ENCODE results near the gene OR5AU1. TPM values are rescaled to one million over a fixed set of nuclear protein-coding genes. Genes with fewer than 3 reads are reported as not detected.

Gene OR5AU1
- total and polyA plus RNA-seq, 5 donors from 2014 or later = not detected

- Histone ChIP-seq H3K4me1 (ENCODE audit: control insufficient read depth, insufficient read depth, low read length, poor library complexity, severe bottlenecking) (no peaks in the 10 kb centered on the region), H3K4me3 (ENCODE audit: low read depth, low read length) (no peak overlapping the region), H3K9me3 (ENCODE audit: control insufficient read depth in 2 of 2, low read length in 2 of 2) (no peaks in the 10 kb centered on the region), H3K36me3 (ENCODE audit: control insufficient read depth, insufficient read depth, low read length) (no peaks in the 10 kb centered on the region), H3K27ac (ENCODE audit: insufficient read depth, low read length, poor library complexity, severe bottlenecking) (no peak overlapping the region), H3K27me3 (ENCODE audit: control insufficient read depth, insufficient read depth, low read length) (no peaks in the 10 kb centered on the region)
- H3K4me3 Mint-ChIP-seq = no peak overlapping the region
- ATAC-seq (ENCODE audit: low read depth in 2 of 2) (no peak), DNase-seq (no peak)
- H3K36me3 Mint-ChIP-seq = no peaks in the 10 kb centered on the region
- H3K4me1 Mint-ChIP-seq = peaks cover 0 to 6% (median 0%) of the 10 kb centered on the region in 4 donors
- no peaks in the 10 kb centered on the region for H3K9me3 Mint-ChIP-seq
- peaks cover 4% of the 10 kb centered on the region for H3K27me3 Mint-ChIP-seq
- H3K27ac Mint-ChIP-seq = peak overlapping the region in 1 of 3 donors; percentile 23
Measured at GRCh38 chr14:21113369-21113768, 42.5 kb downstream of the OR5AU1 start.

- Mint-ChIP-seq H3K4me3 (no peak overlapping the region), H3K36me3 (no peaks in the 10 kb centered on the region), H3K27ac (no peak overlapping the region), H3K9me3 (no peaks in the 10 kb centered on the region), H3K27me3 (peaks cover 4% of the 10 kb centered on the region), H3K4me1 (peaks cover 0 to 6% (median 0%) of the 10 kb centered on the region in 4 donors)
- Histone ChIP-seq H3K27ac (ENCODE audit: insufficient read depth, low read length, poor library complexity, severe bottlenecking) (no peak overlapping the region), H3K36me3 (ENCODE audit: control insufficient read depth, insufficient read depth, low read length) (no peaks in the 10 kb centered on the region), H3K9me3 (ENCODE audit: control insufficient read depth in 2 of 2, low read length in 2 of 2) (no peaks in the 10 kb centered on the region), H3K4me3 (ENCODE audit: low read depth, low read length) (no peak overlapping the region), H3K27me3 (ENCODE audit: control insufficient read depth, insufficient read depth, low read length) (no peaks in the 10 kb centered on the region), H3K4me1 (ENCODE audit: control insufficient read depth, insufficient read depth, low read length, poor library complexity, severe bottlenecking) (no peaks in the 10 kb centered on the region)
- DNase-seq (no peak), ATAC-seq (ENCODE audit: low read depth in 2 of 2) (no peak)
Measured at GRCh38 chr14:21112255-21112654, 43.6 kb downstream of the OR5AU1 start.

GRCh38 chr14:21109377-21110138 lies 46.3 kb downstream of the OR5AU1 start:
- Histone ChIP-seq H3K9me3 (ENCODE audit: control insufficient read depth in 2 of 2, low read length in 2 of 2) (no peaks in the 10 kb centered on the region), H3K4me3 (ENCODE audit: low read depth, low read length) (no peak overlapping the region), H3K4me1 (ENCODE audit: control insufficient read depth, insufficient read depth, low read length, poor library complexity, severe bottlenecking) (peaks cover 7% of the 10 kb centered on the region), H3K36me3 (ENCODE audit: control insufficient read depth, insufficient read depth, low read length) (no peaks in the 10 kb centered on the region), H3K27me3 (ENCODE audit: control insufficient read depth, insufficient read depth, low read length) (no peaks in the 10 kb centered on the region), H3K27ac (ENCODE audit: insufficient read depth, low read length, poor library complexity, severe bottlenecking) (no peak overlapping the region)
- Mint-ChIP-seq H3K36me3 (no peaks in the 10 kb centered on the region), H3K9me3 (no peaks in the 10 kb centered on the region), H3K27me3 (peaks cover 4% of the 10 kb centered on the region), H3K4me3 (peak overlapping the region in 1 of 4 donors; percentile 15), H3K27ac (no peak overlapping the region), H3K4me1 (peaks cover 6 to 25% (median 9%) of the 10 kb centered on the region in 4 donors)
- ATAC-seq (ENCODE audit: low read depth in 2 of 2) = no peak
- no peak for DNase-seq

- no peak overlapping the region for H3K27ac ChIP-seq (ENCODE audit: insufficient read depth, low read length, poor library complexity, severe bottlenecking)
- no peaks in the 10 kb centered on the region for H3K9me3 ChIP-seq (ENCODE audit: control insufficient read depth in 2 of 2, low read length in 2 of 2)
- no peaks in the 10 kb centered on the region for H3K27me3 ChIP-seq (ENCODE audit: control insufficient read depth, insufficient read depth, low read length)
- no peaks in the 10 kb centered on the region for H3K36me3 ChIP-seq (ENCODE audit: control insufficient read depth, insufficient read depth, low read length)
- no peak for DNase-seq
- no peak overlapping the region for H3K4me3 Mint-ChIP-seq
- peaks cover 11% of the 10 kb centered on the region for H3K4me1 ChIP-seq (ENCODE audit: control insufficient read depth, insufficient read depth, low read length, poor library complexity, severe bottlenecking)
- H3K4me3 ChIP-seq (ENCODE audit: low read depth, low read length) = no peak overlapping the region
- peaks cover 7 to 27% (median 10%) of the 10 kb centered on the region in 4 donors for H3K4me1 Mint-ChIP-seq
- H3K9me3 Mint-ChIP-seq = no peaks in the 10 kb centered on the region
- H3K27me3 Mint-ChIP-seq = peaks cover 7% of the 10 kb centered on the region
- no peak for ATAC-seq (ENCODE audit: low read depth in 2 of 2)
- H3K36me3 Mint-ChIP-seq = no peaks in the 10 kb centered on the region
- H3K27ac Mint-ChIP-seq = no peak overlapping the region
Measured at GRCh38 chr14:21108791-21109190, 47.1 kb downstream of the OR5AU1 start.

- no peaks in the 10 kb centered on the region for H3K36me3 ChIP-seq (ENCODE audit: control insufficient read depth, insufficient read depth, low read length)
- no peaks in the 10 kb centered on the region for H3K9me3 ChIP-seq (ENCODE audit: control insufficient read depth in 2 of 2, low read length in 2 of 2)
- Mint-ChIP-seq H3K27me3 (peaks cover 13% of the 10 kb centered on the region), H3K4me3 (peak overlapping the region in 1 of 4 donors; percentile 88), H3K27ac (no peak overlapping the region), H3K9me3 (no peaks in the 10 kb centered on the region), H3K36me3 (no peaks in the 10 kb centered on the region), H3K4me1 (peaks cover 13 to 34% (median 17%) of the 10 kb centered on the region in 4 donors)
- H3K4me3 ChIP-seq (ENCODE audit: low read depth, low read length) = no peak overlapping the region
- H3K27me3 ChIP-seq (ENCODE audit: control insufficient read depth, insufficient read depth, low read length) = no peaks in the 10 kb centered on the region
- no peak overlapping the region for H3K27ac ChIP-seq (ENCODE audit: insufficient read depth, low read length, poor library complexity, severe bottlenecking)
- no peak for ATAC-seq (ENCODE audit: low read depth in 2 of 2)
- H3K4me1 ChIP-seq (ENCODE audit: control insufficient read depth, insufficient read depth, low read length, poor library complexity, severe bottlenecking) = peaks cover 19% of the 10 kb centered on the region
- DNase-seq = no peak
Measured at GRCh38 chr14:21107283-21107800, 48.5 kb downstream of the OR5AU1 start.

GRCh38 chr14:21106498-21107282 lies 49.2 kb downstream of the OR5AU1 start:
- ATAC-seq (ENCODE audit: low read depth in 2 of 2) (no peak), DNase-seq (peak; percentile 63 to 83 (median 74))
- Histone ChIP-seq H3K9me3 (ENCODE audit: control insufficient read depth in 2 of 2, low read length in 2 of 2) (no peaks in the 10 kb centered on the region), H3K4me3 (ENCODE audit: low read depth, low read length) (peak overlapping the region; percentile 47), H3K27ac (ENCODE audit: insufficient read depth, low read length, poor library complexity, severe bottlenecking) (no peak overlapping the region), H3K27me3 (ENCODE audit: control insufficient read depth, insufficient read depth, low read length) (no peaks in the 10 kb centered on the region), H3K36me3 (ENCODE audit: control insufficient read depth, insufficient read depth, low read length) (no peaks in the 10 kb centered on the region), H3K4me1 (ENCODE audit: control insufficient read depth, insufficient read depth, low read length, poor library complexity, severe bottlenecking) (peaks cover 19% of the 10 kb centered on the region)
- H3K4me3 Mint-ChIP-seq = peak overlapping the region in 3 of 4 donors; percentile 27 to 88 (median 39)
- peak overlapping the region in 2 of 3 donors; percentile 49 for H3K27ac Mint-ChIP-seq
- H3K27me3 Mint-ChIP-seq = peaks cover 13% of the 10 kb centered on the region
- no peaks in the 10 kb centered on the region for H3K9me3 Mint-ChIP-seq
- H3K4me1 Mint-ChIP-seq = peaks cover 13 to 34% (median 17%) of the 10 kb centered on the region in 4 donors
- H3K36me3 Mint-ChIP-seq = no peaks in the 10 kb centered on the region

- Histone ChIP-seq H3K9me3 (ENCODE audit: control insufficient read depth in 2 of 2, low read length in 2 of 2) (no peaks in the 10 kb centered on the region), H3K4me3 (ENCODE audit: low read depth, low read length) (no peak overlapping the region), H3K4me1 (ENCODE audit: control insufficient read depth, insufficient read depth, low read length, poor library complexity, severe bottlenecking) (peaks cover 19% of the 10 kb centered on the region), H3K36me3 (ENCODE audit: control insufficient read depth, insufficient read depth, low read length) (no peaks in the 10 kb centered on the region), H3K27ac (ENCODE audit: insufficient read depth, low read length, poor library complexity, severe bottlenecking) (no peak overlapping the region), H3K27me3 (ENCODE audit: control insufficient read depth, insufficient read depth, low read length) (peaks cover 1% of the 10 kb centered on the region)
- Mint-ChIP-seq H3K4me1 (peaks cover 13 to 34% (median 17%) of the 10 kb centered on the region in 4 donors), H3K36me3 (no peaks in the 10 kb centered on the region), H3K4me3 (no peak overlapping the region), H3K27ac (no peak overlapping the region), H3K27me3 (peaks cover 13% of the 10 kb centered on the region), H3K9me3 (no peaks in the 10 kb centered on the region)
- DNase-seq = no peak
- no peak for ATAC-seq (ENCODE audit: low read depth in 2 of 2)
Measured at GRCh38 chr14:21106176-21106497, 49.7 kb downstream of the OR5AU1 start.

Measured in CD4-positive, CD25-positive, alpha-beta regulatory T cell (primary cell).